K562 (cell line): ENCODE results near the gene AMZ1. TPM values are rescaled to one million over a fixed set of nuclear protein-coding genes. Genes with fewer than 3 reads are reported as not detected.
A peak's percentile ranks its signal among the peaks of the same experiment; 100 is the strongest.

Source experiments
- E2F3 ChIP-seq: fragments of 250-450 bp; sonication (Bioruptor Pico); IDR thresholded peaks from 2 replicates; pipeline ENCODE4 v1.4.0; 2020; ENCODE audit warnings: mild to moderate bottlenecking
- ELF2 ChIP-seq: fragments of 250-450 bp; sonication (Bioruptor Pico); IDR thresholded peaks from 2 replicates; pipeline ENCODE4 v1.5.0; 2021; ENCODE audit warnings: mild to moderate bottlenecking
- HDAC2 ChIP-seq: fragments of 450-650 bp; IDR thresholded peaks from 2 replicates; pipeline ENCODE4 v1.6.1; 2016; ENCODE audit warnings: mild to moderate bottlenecking
- MNT ChIP-seq, 2 experiments: fragments of 450-650 bp; conservative IDR thresholded peaks; 2 replicates each; pipeline ENCODE4 v1.6.1; 2017; ENCODE audit warnings: mild to moderate bottlenecking in 2 of 2, moderate library complexity in 2 of 2
- NCOA6 ChIP-seq: fragments of 450-650 bp; IDR thresholded peaks from 2 replicates; pipeline ENCODE4 v1.6.1; 2017; ENCODE audit warnings: mild to moderate bottlenecking
- PHF21A ChIP-seq: fragments of 450-650 bp; IDR thresholded peaks from 2 replicates; pipeline ENCODE4 v1.6.1; 2017; ENCODE audit warnings: low read depth, borderline replicate concordance
- RFX1 ChIP-seq: fragments of 450-650 bp; IDR thresholded peaks from 2 replicates; pipeline ENCODE4 v1.6.1; 2016; ENCODE audit warnings: mild to moderate bottlenecking, moderate library complexity
- SIN3B ChIP-seq: fragments of 450-650 bp; IDR thresholded peaks from 2 replicates; pipeline ENCODE4 v1.6.1; 2017; ENCODE audit warnings: low read depth, mild to moderate bottlenecking, moderate library complexity
- SIRT6 ChIP-seq: IDR thresholded peaks from one replicate; pipeline ENCODE4 v1.6.1; 2012; ENCODE audit warnings: low read depth, mild to moderate bottlenecking, control low read depth, inconsistent platforms, low read length, moderate library complexity
- SMC3 ChIP-seq: conservative IDR thresholded peaks from 2 replicates; pipeline ENCODE4 v1.6.1; 2011; ENCODE audit warnings: low read depth, low read length, improper control_type of control experiment; ENCODE audit not compliant: insufficient read depth
- SOX6 ChIP-seq: fragments of 450-650 bp; IDR thresholded peaks from 2 replicates; pipeline ENCODE4 v1.6.1; 2014; ENCODE audit warnings: mild to moderate bottlenecking
- THRAP3 ChIP-seq: fragments of 450-650 bp; IDR thresholded peaks from 2 replicates; pipeline ENCODE4 v1.6.1; 2016; ENCODE audit warnings: mild to moderate bottlenecking, inconsistent platforms, borderline replicate concordance
- UBTF ChIP-seq, 2 experiments: IDR thresholded peaks; 2 replicates each; pipeline ENCODE4 v1.6.1; 2012; ENCODE audit warnings: improper control_type of control experiment in 2 of 2, low read depth in 2 of 2, low read length in 2 of 2, borderline replicate concordance in 1 of 2
- ZFX ChIP-seq: sonication (generic); formaldehyde crosslinking; IDR thresholded peaks from 2 replicates; pipeline ENCODE4 v1.8.0; 2022; ENCODE audit warnings: mild to moderate bottlenecking, missing genetic modification reagents, moderate library complexity
- ZNF124 ChIP-seq: sonication (generic); formaldehyde crosslinking; IDR thresholded peaks from 2 replicates; pipeline ENCODE4 v1.8.1; 2022; ENCODE audit warnings: missing genetic modification reagents
- ZNF217 ChIP-seq: sonication (generic); formaldehyde crosslinking; IDR thresholded peaks from 2 replicates; pipeline ENCODE4 v1.8.0; 2022; ENCODE audit warnings: mild to moderate bottlenecking, missing genetic modification reagents
- ZNF311 ChIP-seq: fragments of 250-450 bp; sonication (Bioruptor Pico); IDR thresholded peaks from 2 replicates; pipeline ENCODE4 v1.4.0; 2020; ENCODE audit warnings: mild to moderate bottlenecking, moderate library complexity
- ZNF316 ChIP-seq: fragments of 450-650 bp; IDR thresholded peaks from 2 replicates; pipeline ENCODE4 v1.6.1; 2016
- ZNF79 ChIP-seq: fragments of 250-450 bp; sonication (Bioruptor Pico); IDR thresholded peaks from 2 replicates; pipeline ENCODE4 v1.4.0; 2020; ENCODE audit warnings: low read depth, mild to moderate bottlenecking, moderate library complexity
- polyA plus RNA-seq, 8 experiments: library from polyadenylated mRNA; depleted of rRNA in 4 of 8; stranded (reverse) in 5 of 8; unstranded in 3 of 8; fragments of >200 nt; fragmentation: Nextera tagmentation in 2 of 8; fragmentation: Illumina TruSeq in 1 of 8; extraction: Ambion mirVana in 2 of 8; extraction: Trizol in 1 of 8; gene quantifications; 2 replicates each; pipeline versions ENCODE4 v1.2.1 to v1.2.3, GENCODE V29; 2011 to 2014; ENCODE audit warnings: inconsistent platforms in 1 of 8, missing spikeins in 1 of 8
- total RNA-seq, 7 experiments: library from RNA; depleted of rRNA in 6 of 7; stranded (reverse); fragments of >200 nt in 6 of 7; fragmentation: Illumina TruSeq in 2 of 7; extraction: Trizol in 2 of 7; gene quantifications; 2 replicates each; pipeline versions ENCODE4 v1.2.1 to v1.2.3, GENCODE V29; 2011 to 2021; ENCODE audit warnings: low replicate concordance in 1 of 7
- TF ChIP-seq, protein P1 (sequence below): fragments of 250-450 bp; sonication (Bioruptor Pico); IDR thresholded peaks from 2 replicates; pipeline ENCODE4 v1.9.0; 2021; ENCODE audit warnings: mild to moderate bottlenecking
- TF ChIP-seq, protein P2 (sequence below): fragments of 250-450 bp; sonication (Bioruptor Pico); IDR thresholded peaks from 2 replicates; pipeline ENCODE4 v1.5.0; 2021; ENCODE audit warnings: mild to moderate bottlenecking, moderate library complexity
- TF ChIP-seq, protein P3 (sequence below): IDR thresholded peaks from 2 replicates; pipeline ENCODE4 v1.6.1; 2011; ENCODE audit not compliant: insufficient read length; ENCODE audit errors: extremely low read depth

Gene AMZ1
- total and polyA plus RNA-seq, 9 of the 15 experiments (the other 6 are each of a cell fraction or from before 2014, with no cell fraction given), result not detected

DNA sequence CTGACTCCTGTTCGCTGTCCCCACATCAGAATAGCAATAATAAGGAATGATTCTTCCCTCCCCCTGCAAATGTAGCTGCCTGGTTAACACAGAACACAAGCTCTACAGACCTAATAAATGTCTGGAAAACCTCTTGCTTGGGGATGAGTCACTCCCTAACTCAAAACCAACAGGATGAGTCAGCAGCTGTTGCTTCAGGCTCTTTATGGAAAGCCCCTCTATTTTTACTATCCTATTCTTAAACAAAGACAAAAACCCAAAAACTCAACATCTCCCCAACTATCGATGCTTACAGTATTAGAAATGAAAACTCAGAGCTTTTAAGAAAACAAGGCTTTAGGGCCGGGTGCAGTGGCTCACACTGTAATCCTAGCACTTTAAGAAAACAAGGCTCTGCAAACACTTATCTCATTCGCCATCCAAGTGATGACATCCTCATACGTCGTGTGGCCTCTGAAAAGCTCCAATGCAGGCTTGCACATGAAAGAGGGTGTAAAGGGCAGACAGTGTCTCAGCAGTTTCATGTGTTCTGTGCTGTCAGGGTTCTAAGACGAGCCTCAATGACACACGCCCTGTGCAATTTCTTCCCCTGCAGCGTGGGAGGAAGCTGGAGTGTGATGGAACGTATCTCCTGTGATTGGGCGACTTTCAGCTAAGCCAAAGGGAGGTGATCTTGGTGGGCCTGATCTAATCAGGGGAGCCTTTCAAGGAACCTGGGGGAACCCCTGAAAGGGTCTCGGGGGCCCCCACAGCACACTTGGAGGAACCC lies 70.1 kb downstream of the AMZ1 start (continued):
- TF ChIP-seq SMC3, result no peak
- no peak for TF ChIP-seq UBTF (IDR thresholded peaks at IDR 0.05; ENCODE audit: borderline replicate concordance in 1 of 2, low read depth in 2 of 2, low read length in 2 of 2)
- no peak for TF ChIP-seq ZNF217 (CRISPR knock-in tag)
- TF ChIP-seq, protein P1, sequence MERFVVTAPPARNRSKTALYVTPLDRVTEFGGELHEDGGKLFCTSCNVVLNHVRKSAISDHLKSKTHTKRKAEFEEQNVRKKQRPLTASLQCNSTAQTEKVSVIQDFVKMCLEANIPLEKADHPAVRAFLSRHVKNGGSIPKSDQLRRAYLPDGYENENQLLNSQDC, result no peak
- TF ChIP-seq ZNF311 (CRISPR knock-in tag), result no peak
- no peak for TF ChIP-seq PHF21A
- TF ChIP-seq SIN3B, result no peak
- peak; percentile 71 to 88 for TF ChIP-seq MNT (conservative IDR thresholded peaks at IDR 0.05)
- TF ChIP-seq SIRT6, result no peak
- TF ChIP-seq ZFX, result peak; percentile 56
- no peak for TF ChIP-seq THRAP3
- peak; percentile 79 for TF ChIP-seq SOX6
- peak; percentile 86 for TF ChIP-seq HDAC2
- no peak for TF ChIP-seq NCOA6
- TF ChIP-seq ELF2 (CRISPR knock-in tag), result no peak
- no peak for TF ChIP-seq ZNF124 (CRISPR knock-in tag)
- TF ChIP-seq ZNF79 (CRISPR knock-in tag), result no peak
- TF ChIP-seq RFX1, result no peak
- TF ChIP-seq ZNF316, result peak; percentile 98
- TF ChIP-seq, protein P2, sequence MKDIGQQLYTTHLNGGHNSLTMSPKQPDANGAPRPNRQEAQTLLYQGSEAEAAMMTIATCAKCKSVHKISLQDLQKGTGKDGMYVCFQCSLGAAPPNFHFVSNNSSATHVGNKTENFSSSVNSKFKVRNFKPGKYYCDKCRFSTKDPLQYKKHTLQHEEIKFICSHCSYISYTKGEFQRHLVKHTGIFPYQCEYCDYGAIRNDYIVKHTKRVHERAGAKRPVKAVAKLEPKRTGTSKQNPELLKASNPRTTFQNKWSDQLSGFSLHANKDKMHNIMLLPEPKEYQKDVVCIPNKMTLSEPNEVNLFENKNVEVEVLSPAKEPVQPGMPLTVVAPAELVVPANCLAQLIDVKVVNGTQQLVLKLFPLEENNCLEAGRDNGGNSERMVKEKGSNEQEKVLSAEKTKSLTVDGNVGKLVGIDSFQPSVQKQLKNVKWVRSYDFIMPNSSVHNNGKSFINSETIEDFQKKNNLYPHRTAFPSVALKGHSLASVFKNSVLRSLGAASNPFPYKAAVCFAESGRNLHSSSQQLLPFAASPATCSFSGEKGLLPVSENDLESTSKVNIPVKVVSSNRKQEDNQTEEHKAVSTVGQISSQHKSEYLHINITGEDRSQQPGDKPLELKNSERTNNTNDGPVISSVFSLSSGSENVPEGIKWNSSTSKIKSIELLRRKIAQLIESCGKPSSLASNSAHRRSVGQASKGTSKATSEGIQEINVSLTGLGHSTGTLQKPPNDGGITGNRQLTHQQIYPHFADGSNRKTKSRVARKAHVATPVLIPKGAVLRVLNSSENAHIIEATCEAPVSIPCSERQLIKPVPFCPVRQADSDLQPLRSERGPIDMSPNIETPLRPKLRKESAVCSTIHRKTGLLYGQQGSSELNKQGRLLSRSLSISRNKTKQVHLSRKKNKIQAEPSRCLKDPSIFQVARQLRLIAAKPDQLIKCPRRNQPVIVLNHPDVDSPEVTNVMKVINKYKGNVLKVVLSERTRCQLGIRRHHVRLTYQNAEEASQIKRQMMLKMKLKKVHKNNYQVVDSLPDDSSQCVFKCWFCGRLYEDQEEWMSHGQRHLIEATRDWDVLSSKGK (CRISPR knock-in tag), result no peak
- no peak for TF ChIP-seq E2F3 (CRISPR knock-in tag)
- TF ChIP-seq, protein P3, sequence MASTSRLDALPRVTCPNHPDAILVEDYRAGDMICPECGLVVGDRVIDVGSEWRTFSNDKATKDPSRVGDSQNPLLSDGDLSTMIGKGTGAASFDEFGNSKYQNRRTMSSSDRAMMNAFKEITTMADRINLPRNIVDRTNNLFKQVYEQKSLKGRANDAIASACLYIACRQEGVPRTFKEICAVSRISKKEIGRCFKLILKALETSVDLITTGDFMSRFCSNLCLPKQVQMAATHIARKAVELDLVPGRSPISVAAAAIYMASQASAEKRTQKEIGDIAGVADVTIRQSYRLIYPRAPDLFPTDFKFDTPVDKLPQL, result no peak
